ENCODE measurements around the gene MCTP1. TPM values are rescaled to one million over a fixed set of nuclear protein-coding genes. Genes with fewer than 3 reads are reported as not detected.

Gene MCTP1
- total RNA-seq, 1 donor from 2014 or later: 9.1 TPM

GRCh38 chr5:95066048-95066447 lies 218.8 kb downstream of the MCTP1 start:
- DNase-seq (ENCODE audit: low spot score in 2 of 2, unreplicated experiment in 2 of 2): no peak
- Mint-ChIP-seq H3K27me3 (ENCODE audit: low read depth) (no peaks in the 10 kb centered on the region), H3K4me3 (no peak overlapping the region)

GRCh38 chr5:95063492-95063891 lies 221.4 kb downstream of the MCTP1 start:
- H3K4me3 Mint-ChIP-seq: no peak overlapping the region
- no peak overlapping the region for H3K27ac Mint-ChIP-seq
- no peaks in the 10 kb centered on the region for H3K36me3 Mint-ChIP-seq
- no peak for DNase-seq (ENCODE audit: low spot score in 2 of 2, unreplicated experiment in 2 of 2)
- H3K27me3 Mint-ChIP-seq (ENCODE audit: low read depth): peaks cover 6% of the 10 kb centered on the region
- H3K4me1 Mint-ChIP-seq: no peaks in the 10 kb centered on the region
- no peak for TF ChIP-seq CTCF (IDR thresholded peaks at IDR 0.05; ENCODE audit: unreplicated experiment)
- no peaks in the 10 kb centered on the region for H3K9me3 Mint-ChIP-seq

More at GRCh38 chr5:95066048-95066447, 218.8 kb downstream of the MCTP1 start:
- Mint-ChIP-seq H3K9me3 (no peaks in the 10 kb centered on the region), H3K27ac (no peak overlapping the region), H3K36me3 (no peaks in the 10 kb centered on the region), H3K4me1 (no peaks in the 10 kb centered on the region)
- TF ChIP-seq CTCF (IDR thresholded peaks at IDR 0.05; ENCODE audit: unreplicated experiment): no peak

GRCh38 chr5:95060098-95060497 lies 224.8 kb downstream of the MCTP1 start:
- no peak overlapping the region for H3K27ac Mint-ChIP-seq
- H3K36me3 Mint-ChIP-seq: no peaks in the 10 kb centered on the region
- no peak for TF ChIP-seq CTCF (IDR thresholded peaks at IDR 0.05; ENCODE audit: unreplicated experiment)
- no peaks in the 10 kb centered on the region for H3K9me3 Mint-ChIP-seq
- H3K4me3 Mint-ChIP-seq: no peak overlapping the region
- H3K27me3 Mint-ChIP-seq (ENCODE audit: low read depth): peaks cover 6% of the 10 kb centered on the region
- no peak for DNase-seq (ENCODE audit: low spot score in 2 of 2, unreplicated experiment in 2 of 2)
- H3K4me1 Mint-ChIP-seq: no peaks in the 10 kb centered on the region

- DNase-seq (ENCODE audit: low spot score in 2 of 2, unreplicated experiment in 2 of 2): no peak
- H3K9me3 Mint-ChIP-seq: no peaks in the 10 kb centered on the region
- no peaks in the 10 kb centered on the region for H3K4me1 Mint-ChIP-seq
These were observed 225.3 kb downstream of the MCTP1 start for GRCh38 chr5:95059636-95060035.

GRCh38 chr5:95057615-95058014 lies 227.3 kb downstream of the MCTP1 start:
- no peak for DNase-seq (ENCODE audit: low spot score in 2 of 2, unreplicated experiment in 2 of 2)
- Mint-ChIP-seq H3K4me3 (no peak overlapping the region), H3K9me3 (no peaks in the 10 kb centered on the region), H3K27ac (no peak overlapping the region), H3K36me3 (no peaks in the 10 kb centered on the region), H3K4me1 (no peaks in the 10 kb centered on the region), H3K27me3 (ENCODE audit: low read depth) (peaks cover 6% of the 10 kb centered on the region)
- no peak for TF ChIP-seq CTCF (IDR thresholded peaks at IDR 0.05; ENCODE audit: unreplicated experiment)

More at GRCh38 chr5:95059636-95060035, 225.3 kb downstream of the MCTP1 start:
- H3K4me3 Mint-ChIP-seq: no peak overlapping the region
- no peak overlapping the region for H3K27ac Mint-ChIP-seq
- H3K36me3 Mint-ChIP-seq: no peaks in the 10 kb centered on the region
- H3K27me3 Mint-ChIP-seq (ENCODE audit: low read depth): peaks cover 6% of the 10 kb centered on the region
- no peak for TF ChIP-seq CTCF (IDR thresholded peaks at IDR 0.05; ENCODE audit: unreplicated experiment)

GRCh38 chr5:95053253-95053652 lies 231.6 kb downstream of the MCTP1 start:
- no peaks in the 10 kb centered on the region for H3K9me3 Mint-ChIP-seq
- H3K27ac Mint-ChIP-seq: no peak overlapping the region
- no peaks in the 10 kb centered on the region for H3K36me3 Mint-ChIP-seq
- H3K4me3 Mint-ChIP-seq: no peak overlapping the region
- no peaks in the 10 kb centered on the region for H3K27me3 Mint-ChIP-seq (ENCODE audit: low read depth)
- H3K4me1 Mint-ChIP-seq: no peaks in the 10 kb centered on the region
- DNase-seq (ENCODE audit: low spot score in 2 of 2, unreplicated experiment in 2 of 2): no peak
- TF ChIP-seq CTCF (IDR thresholded peaks at IDR 0.05; ENCODE audit: unreplicated experiment): no peak
